GM18511 (cell line): ENCODE results near the gene RGS2.

Experiments
- ATAC-seq: cut with Tn5 transposase; IDR thresholded peaks from one replicate; pipeline ENCODE4 v1.9.1; 2021; ENCODE audit warnings: mild to moderate bottlenecking, moderate library complexity; ENCODE audit not compliant: unreplicated experiment

Gene RGS2

DNA sequence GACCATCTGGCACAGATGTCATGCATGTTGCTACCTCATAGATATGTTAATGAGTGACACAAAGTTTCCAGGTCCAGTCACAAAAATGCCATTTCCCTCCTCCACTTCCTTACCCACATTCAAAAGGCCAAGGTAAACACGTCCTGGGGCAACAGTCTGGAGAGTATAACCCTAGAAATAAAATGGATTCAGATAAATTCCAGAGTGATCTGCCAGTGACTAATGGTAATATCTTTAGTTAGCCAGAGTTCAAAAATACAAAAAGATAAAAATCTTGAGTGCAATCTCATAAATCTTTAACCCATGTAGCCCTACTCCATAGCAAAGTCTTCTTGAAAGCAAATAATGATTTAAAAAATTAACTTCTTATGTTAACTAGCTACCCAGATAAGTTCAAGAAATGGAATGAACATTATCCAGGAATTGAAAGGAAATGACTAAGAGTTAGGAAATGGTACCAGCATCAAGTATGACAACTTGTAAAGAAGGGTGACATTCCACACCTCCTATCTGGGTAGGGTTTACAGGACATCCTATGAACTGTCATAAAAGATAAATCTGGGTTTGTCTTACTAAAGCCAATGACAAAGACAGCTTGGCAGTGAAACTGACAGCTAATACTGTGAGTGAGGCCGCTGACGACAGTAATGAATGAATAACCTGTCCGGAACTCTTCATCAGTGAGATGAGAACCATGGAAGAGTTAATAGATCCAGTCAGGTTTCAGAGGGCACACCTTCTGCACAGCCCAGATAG, 18.1 kb downstream of the RGS2 start:
- ATAC-seq = no peak

DNA sequence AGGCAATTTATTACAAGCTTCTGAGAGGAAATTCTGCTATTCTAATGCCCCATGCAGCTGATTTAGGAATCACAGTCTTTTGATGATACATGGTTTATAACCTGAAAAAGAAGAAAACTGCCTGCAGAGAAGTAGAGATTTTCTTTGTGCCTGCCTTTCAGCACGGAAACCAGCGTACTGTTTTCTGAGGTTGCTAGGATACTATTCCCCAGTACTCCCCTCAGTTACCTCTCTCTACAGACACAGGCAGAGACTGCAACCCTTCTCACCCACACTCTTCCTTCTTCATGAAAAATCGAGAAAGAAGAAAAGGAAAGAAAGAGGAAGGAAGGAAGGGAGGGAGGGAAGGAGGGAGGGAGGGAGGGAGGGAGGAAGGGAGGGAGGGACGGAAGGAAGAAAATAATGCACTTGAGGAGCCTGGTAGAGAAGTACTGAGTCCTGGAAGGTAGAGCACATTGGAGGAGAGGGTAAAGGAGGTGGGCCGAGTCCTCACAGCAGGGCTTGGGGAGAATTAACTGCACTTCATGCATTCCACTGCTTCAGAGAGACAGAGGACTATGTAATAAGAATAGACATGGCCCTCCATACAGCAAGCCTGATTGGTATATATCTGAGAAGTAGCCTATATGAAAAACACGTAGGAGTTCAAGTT, 21.9 kb downstream of the RGS2 start:
- no peak for ATAC-seq

- ATAC-seq = no peak
These were observed 23.0 kb downstream of the RGS2 start for GRCh38 chr1:192831706-192832355.

GRCh38 chr1:192832492-192832891, 23.7 kb downstream of the RGS2 start:
- no peak for ATAC-seq

GRCh38 chr1:192835116-192835515, 26.3 kb downstream of the RGS2 start:
- no peak for ATAC-seq

GRCh38 chr1:192839162-192840066, 30.6 kb downstream of the RGS2 start:
- ATAC-seq = no peak

GRCh38 chr1:192844360-192844759, 35.5 kb downstream of the RGS2 start:
- ATAC-seq = no peak

GRCh38 chr1:192846950-192847349, 38.1 kb downstream of the RGS2 start:
- no peak for ATAC-seq

GRCh38 chr1:192849011-192849410, 40.2 kb downstream of the RGS2 start:
- no peak for ATAC-seq

GRCh38 chr1:192849442-192849841, 40.6 kb downstream of the RGS2 start:
- no peak for ATAC-seq

- ATAC-seq = no peak
These were observed 43.4 kb downstream of the RGS2 start for GRCh38 chr1:192852001-192852947.

- ATAC-seq = no peak
These were observed 49.6 kb downstream of the RGS2 start for GRCh38 chr1:192858456-192858855.

GRCh38 chr1:192859808-192860207, 51.0 kb downstream of the RGS2 start:
- no peak for ATAC-seq

DNA sequence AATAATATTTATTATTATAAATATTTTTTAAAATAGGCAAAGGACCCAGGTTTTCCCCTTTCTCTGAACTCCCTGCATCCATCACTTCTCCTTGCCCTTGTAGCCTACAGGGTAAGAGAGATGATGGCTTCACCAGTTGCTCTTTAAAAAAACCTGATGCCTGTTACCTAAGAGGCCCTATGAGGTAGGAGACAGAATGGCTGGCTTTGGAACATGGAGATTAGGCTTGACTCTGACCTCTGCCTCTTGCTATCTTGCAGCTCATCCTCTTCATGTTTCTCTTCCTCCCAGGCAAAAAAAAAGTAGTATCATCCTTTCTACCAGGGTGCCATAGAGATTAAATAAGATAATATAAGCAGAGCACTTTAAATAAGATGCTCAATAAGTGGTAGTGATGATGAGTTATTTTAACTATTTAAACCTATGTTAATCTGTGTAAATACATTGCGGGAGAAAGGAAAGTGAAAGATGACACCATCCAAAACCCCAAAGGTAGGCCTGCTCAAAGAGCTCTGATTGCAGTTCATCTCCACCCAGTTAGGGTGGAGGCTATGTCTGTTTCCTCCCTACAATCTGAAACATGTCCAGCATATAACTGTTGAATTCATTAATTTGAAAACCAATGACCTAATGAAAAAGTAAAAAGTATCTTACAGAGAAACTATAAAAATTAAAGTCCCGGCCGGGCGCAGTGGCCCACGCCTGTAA, 51.8 kb downstream of the RGS2 start:
- ATAC-seq = no peak

DNA sequence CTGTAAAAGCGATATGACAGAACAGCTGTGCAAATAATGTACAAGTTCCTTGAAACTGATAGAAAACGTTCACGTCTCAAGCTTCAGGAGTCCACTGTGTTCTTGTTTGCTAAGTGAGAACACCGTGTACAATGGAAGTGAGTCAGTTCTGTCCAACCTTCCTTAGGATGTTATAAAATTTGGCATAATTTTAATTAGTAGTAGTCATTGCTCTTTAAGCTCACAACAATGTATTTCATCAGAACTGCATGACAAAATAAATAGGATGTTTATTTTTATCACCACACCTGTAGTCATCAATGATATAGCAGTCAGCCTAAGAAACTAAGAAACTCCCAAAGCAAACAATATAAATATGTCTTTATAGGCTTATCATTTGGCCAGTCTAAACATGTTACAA, 53.0 kb downstream of the RGS2 start:
- no peak for ATAC-seq
